ENCODE results near the gene CTNNA2. TPM values are rescaled to one million over a fixed set of nuclear protein-coding genes. Genes with fewer than 3 reads are reported as not detected.

The CTNNA2 gene
- total and polyA plus RNA-seq, 12 donors, result 0.09 to 0.57 (median 0.15) TPM; not detected in 9

DNA sequence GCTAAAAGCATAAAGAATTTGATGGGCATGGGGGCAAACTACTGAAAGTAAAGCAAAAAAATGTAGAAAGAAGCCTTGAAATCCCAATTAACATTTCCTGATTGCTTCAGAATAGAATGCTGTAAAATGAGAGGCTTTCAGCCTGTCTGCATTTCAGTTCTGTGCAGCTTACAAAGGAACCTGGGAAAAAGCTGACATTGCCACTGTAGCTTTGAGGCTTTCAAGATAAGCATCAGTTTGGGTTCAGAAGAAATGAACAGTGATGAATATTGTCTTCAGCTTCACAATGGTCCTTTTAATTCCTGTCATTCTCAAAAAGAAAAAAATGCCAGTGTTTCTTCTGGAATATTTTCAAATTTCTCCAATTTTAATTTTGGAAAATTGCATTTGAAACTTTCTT lies 549.0 kb downstream of the CTNNA2 start:
- Histone ChIP-seq H3K4me3 (no peak overlapping the region), H3K36me3 (no peaks in the 10 kb centered on the region), H3K9me3 (no peaks in the 10 kb centered on the region), H3K27me3 (peaks cover 0 to 13% (median 0%) of the 10 kb centered on the region in 7 donors), H3K4me1 (no peaks in the 10 kb centered on the region), H3K27ac (no peak overlapping the region)
- intact Hi-C loops (cut with DNase I), result loop anchor here in 1 of 10 donors (5.0 kb wide), 1 partner anchor 1715 kb away; no protein-coding TSS in a partner anchor
- DNase-seq, result no peak
- no peak for ATAC-seq
- TF ChIP-seq, protein P1, sequence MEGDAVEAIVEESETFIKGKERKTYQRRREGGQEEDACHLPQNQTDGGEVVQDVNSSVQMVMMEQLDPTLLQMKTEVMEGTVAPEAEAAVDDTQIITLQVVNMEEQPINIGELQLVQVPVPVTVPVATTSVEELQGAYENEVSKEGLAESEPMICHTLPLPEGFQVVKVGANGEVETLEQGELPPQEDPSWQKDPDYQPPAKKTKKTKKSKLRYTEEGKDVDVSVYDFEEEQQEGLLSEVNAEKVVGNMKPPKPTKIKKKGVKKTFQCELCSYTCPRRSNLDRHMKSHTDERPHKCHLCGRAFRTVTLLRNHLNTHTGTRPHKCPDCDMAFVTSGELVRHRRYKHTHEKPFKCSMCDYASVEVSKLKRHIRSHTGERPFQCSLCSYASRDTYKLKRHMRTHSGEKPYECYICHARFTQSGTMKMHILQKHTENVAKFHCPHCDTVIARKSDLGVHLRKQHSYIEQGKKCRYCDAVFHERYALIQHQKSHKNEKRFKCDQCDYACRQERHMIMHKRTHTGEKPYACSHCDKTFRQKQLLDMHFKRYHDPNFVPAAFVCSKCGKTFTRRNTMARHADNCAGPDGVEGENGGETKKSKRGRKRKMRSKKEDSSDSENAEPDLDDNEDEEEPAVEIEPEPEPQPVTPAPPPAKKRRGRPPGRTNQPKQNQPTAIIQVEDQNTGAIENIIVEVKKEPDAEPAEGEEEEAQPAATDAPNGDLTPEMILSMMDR (IDR thresholded peaks at IDR 0.05), result no peak

GRCh38 chr2:80062298-80062697 lies 549.4 kb downstream of the CTNNA2 start:
- H3K4me1 ChIP-seq, result no peaks in the 10 kb centered on the region
- ATAC-seq, result no peak
- H3K4me3 ChIP-seq, result no peak overlapping the region
- no peaks in the 10 kb centered on the region for H3K36me3 ChIP-seq
- TF ChIP-seq, protein P1 (IDR thresholded peaks at IDR 0.05), result no peak
- intact Hi-C loops (cut with DNase I), result loop anchor here in 1 of 10 donors (5.0 kb wide), 1 partner anchor 1715 kb away; no protein-coding TSS in a partner anchor
- H3K27ac ChIP-seq, result no peak overlapping the region
- peaks cover 0 to 13% (median 0%) of the 10 kb centered on the region in 7 donors for H3K27me3 ChIP-seq
- no peak for DNase-seq
- H3K9me3 ChIP-seq, result no peaks in the 10 kb centered on the region

GRCh38 chr2:80068038-80068731 lies 555.3 kb downstream of the CTNNA2 start:
- Histone ChIP-seq H3K9me3 (no peaks in the 10 kb centered on the region), H3K4me3 (no peak overlapping the region), H3K36me3 (no peaks in the 10 kb centered on the region), H3K27me3 (peaks cover 0 to 16% (median 0%) of the 10 kb centered on the region in 7 donors), H3K4me1 (no peaks in the 10 kb centered on the region), H3K27ac (no peak overlapping the region)
- peak in 1 of 8 donors; percentile 70 for ATAC-seq
- WGBS, 2 donors, result 77 to 79% methylated on average over 4 of the region's 4 CpGs
- no peak for DNase-seq
- TF ChIP-seq, protein P1 (IDR thresholded peaks at IDR 0.05), result no peak
- intact Hi-C loops (cut with DNase I), result no loop called here

- intact Hi-C loops (cut with DNase I), result loop anchor here in 7 of 10 donors (5.0 to 10.0 kb wide), 4 partner anchors 164 to 432 kb away; no protein-coding TSS in a partner anchor
- Histone ChIP-seq H3K36me3 (no peaks in the 10 kb centered on the region), H3K4me3 (no peak overlapping the region), H3K27me3 (peaks cover 0 to 13% (median 0%) of the 10 kb centered on the region in 7 donors), H3K9me3 (no peaks in the 10 kb centered on the region), H3K27ac (no peak overlapping the region), H3K4me1 (no peaks in the 10 kb centered on the region)
- TF ChIP-seq, protein P1 (IDR thresholded peaks at IDR 0.05), result no peak
- no peak for ATAC-seq
- WGBS, 2 donors, result 83 to 86% methylated on average over 4 of the region's 4 CpGs
- no peak for DNase-seq
Measured at GRCh38 chr2:80070587-80070986, 557.7 kb downstream of the CTNNA2 start.

Data from heart right ventricle (tissue), 16 donors.